ENCODE results near the gene TTC7B. TPM values are rescaled to one million over a fixed set of nuclear protein-coding genes. Genes with fewer than 3 reads are reported as not detected.
A peak's percentile ranks its signal among the peaks of the same experiment; 100 is the strongest.

The TTC7B gene
- total RNA-seq, 4 donors from 2014 or later = 19.1 to 87.6 (median 22.1) TPM

DNA sequence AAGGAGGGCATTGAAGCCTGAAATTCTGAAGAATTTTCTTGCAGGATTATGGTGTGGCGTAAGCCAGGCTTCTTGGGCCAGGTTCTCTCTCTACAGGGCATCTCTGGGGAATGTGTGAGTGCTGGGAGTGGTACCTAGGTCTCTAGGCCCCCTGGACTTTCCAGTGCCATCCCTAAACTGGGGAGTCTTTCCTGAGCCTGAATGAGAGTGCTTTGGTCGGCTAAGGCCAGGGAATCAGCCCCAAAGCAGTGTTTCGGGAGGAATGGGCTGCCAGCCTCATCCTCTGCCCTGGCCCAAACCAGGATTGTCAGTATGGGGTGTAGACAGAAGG is 325.5 kb downstream of the TTC7B start:
- intact Hi-C loops (cut with DNase I) = no loop called here
- WGBS, 2 donors = 75 to 86% methylated on average over 2 of the region's 3 CpGs

DNA sequence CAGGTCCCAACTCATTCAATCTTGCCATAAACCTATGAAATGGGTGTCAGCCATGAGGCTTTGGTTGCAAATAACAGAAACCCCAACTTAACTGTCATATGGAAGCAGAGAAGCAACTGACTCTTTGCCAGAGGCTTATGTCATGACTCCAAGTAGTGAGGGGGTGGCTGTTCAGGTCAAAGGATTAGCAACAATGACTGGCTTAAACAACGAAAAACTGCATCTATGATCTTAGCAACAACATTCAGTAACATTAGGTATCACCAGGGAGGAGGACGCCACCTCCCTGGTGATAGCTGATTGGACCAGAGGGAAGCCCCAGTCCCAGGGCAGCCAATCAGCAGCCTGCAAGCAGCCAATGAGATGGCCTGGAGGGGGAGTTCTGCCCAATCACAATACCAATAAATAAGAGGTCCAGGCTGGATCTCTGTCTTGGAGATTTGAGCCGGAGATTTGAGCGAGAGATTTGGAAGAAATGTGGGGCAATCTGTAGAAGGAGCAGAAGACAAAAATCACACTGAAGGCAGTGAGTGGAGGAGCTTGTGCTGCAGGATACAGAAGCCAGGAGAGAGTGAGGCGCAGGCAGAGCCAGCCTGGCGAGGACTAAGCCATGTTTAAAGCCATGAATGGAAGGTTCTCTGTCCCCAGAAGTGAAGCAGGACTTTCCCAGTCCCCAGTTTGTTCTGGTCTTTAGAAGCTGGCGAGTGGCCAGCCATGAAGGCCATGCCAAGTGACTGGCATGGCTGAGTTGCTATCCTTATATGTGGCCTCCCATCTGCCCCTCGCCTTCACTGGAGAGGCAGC is 326.1 kb downstream of the TTC7B start:
- 69 to 78% methylated on average over 7 to 8 of the region's 8 CpGs for WGBS, 2 donors
- H3K4me3 ChIP-seq (replicated peaks in 1 of 3) = no peak overlapping the region

More for the DNA sequence above, 325.5 kb downstream of the TTC7B start:
- H3K4me1 ChIP-seq = peaks cover 0 to 13% of the 10 kb centered on the region in 2 donors
- H3K9me3 ChIP-seq = no peaks in the 10 kb centered on the region
- H3K36me3 ChIP-seq = no peaks in the 10 kb centered on the region
- no peak overlapping the region for H3K27ac ChIP-seq
- TF ChIP-seq POLR2A (IDR thresholded peaks at IDR 0.05) = no peak
- TF ChIP-seq, protein P1, sequence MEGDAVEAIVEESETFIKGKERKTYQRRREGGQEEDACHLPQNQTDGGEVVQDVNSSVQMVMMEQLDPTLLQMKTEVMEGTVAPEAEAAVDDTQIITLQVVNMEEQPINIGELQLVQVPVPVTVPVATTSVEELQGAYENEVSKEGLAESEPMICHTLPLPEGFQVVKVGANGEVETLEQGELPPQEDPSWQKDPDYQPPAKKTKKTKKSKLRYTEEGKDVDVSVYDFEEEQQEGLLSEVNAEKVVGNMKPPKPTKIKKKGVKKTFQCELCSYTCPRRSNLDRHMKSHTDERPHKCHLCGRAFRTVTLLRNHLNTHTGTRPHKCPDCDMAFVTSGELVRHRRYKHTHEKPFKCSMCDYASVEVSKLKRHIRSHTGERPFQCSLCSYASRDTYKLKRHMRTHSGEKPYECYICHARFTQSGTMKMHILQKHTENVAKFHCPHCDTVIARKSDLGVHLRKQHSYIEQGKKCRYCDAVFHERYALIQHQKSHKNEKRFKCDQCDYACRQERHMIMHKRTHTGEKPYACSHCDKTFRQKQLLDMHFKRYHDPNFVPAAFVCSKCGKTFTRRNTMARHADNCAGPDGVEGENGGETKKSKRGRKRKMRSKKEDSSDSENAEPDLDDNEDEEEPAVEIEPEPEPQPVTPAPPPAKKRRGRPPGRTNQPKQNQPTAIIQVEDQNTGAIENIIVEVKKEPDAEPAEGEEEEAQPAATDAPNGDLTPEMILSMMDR (IDR thresholded peaks at IDR 0.05) = no peak
- H3K4me3 ChIP-seq (replicated peaks in 1 of 3) = no peak overlapping the region
- H3K27me3 ChIP-seq = no peaks in the 10 kb centered on the region
- DNase-seq = no peak

DNA sequence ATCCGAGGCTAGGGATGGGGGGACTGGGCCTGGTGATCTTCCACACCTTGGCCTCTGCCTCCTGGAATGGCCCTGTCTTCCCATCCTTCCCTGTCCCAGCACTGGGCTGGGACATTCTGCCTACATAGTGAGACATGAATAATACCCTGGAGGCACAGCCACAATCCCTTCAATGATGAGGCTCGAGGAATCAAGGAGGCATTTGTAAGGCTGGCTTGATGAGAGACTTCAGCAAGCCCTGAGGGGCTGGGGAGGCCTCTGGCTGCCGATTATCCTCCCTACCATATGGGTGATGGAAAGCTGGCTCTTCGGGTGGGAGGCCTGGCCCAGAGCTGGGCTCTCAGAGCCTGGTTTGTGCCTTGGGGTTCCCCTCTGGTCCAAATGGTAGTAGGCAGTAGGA is 326.9 kb downstream of the TTC7B start:
- TF ChIP-seq, protein P1 (IDR thresholded peaks at IDR 0.05) = no peak
- TF ChIP-seq POLR2A (IDR thresholded peaks at IDR 0.05) = no peak
- no peaks in the 10 kb centered on the region for H3K9me3 ChIP-seq
- H3K4me3 ChIP-seq (replicated peaks in 1 of 3) = no peak overlapping the region
- H3K27me3 ChIP-seq = no peaks in the 10 kb centered on the region
- no peaks in the 10 kb centered on the region for H3K36me3 ChIP-seq
- peaks cover 0 to 13% of the 10 kb centered on the region in 2 donors for H3K4me1 ChIP-seq
- intact Hi-C loops (cut with DNase I) = no loop called here
- 77 to 95% methylated on average over 4 of the region's 4 CpGs for WGBS, 2 donors
- H3K27ac ChIP-seq = no peak overlapping the region
- DNase-seq = no peak

More for the DNA sequence above, 326.1 kb downstream of the TTC7B start:
- intact Hi-C loops (cut with DNase I) = no loop called here
- no peak overlapping the region for H3K27ac ChIP-seq
- peak; percentile 69 to 74 for DNase-seq
- H3K27me3 ChIP-seq = no peaks in the 10 kb centered on the region
- H3K4me1 ChIP-seq = peaks cover 0 to 13% of the 10 kb centered on the region in 2 donors
- H3K36me3 ChIP-seq = no peaks in the 10 kb centered on the region
- no peak for TF ChIP-seq POLR2A (IDR thresholded peaks at IDR 0.05)
- TF ChIP-seq, protein P1 (IDR thresholded peaks at IDR 0.05) = no peak
- no peaks in the 10 kb centered on the region for H3K9me3 ChIP-seq

DNA sequence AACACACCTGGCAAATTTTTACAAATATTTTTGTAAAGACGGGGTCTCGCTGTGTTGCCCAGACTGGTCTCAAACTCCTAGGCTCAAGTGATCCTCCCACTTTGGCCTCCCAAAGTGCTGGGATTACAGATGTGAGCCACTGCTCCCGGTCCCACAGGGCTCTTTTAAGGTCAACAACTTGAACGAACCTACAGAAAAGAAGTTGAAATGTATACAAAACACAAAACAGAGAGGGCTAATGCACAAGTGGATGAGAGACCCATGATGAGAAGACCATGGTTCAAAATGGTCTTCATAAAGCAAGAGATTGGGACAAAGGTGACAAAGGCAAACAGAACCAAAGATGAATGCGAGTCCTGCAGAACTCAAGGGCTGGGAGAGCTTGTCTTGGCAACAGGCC is 328.0 kb downstream of the TTC7B start:
- Histone ChIP-seq H3K9me3 (no peaks in the 10 kb centered on the region), H3K4me3 (replicated peaks in 1 of 3) (no peak overlapping the region), H3K27ac (no peak overlapping the region), H3K36me3 (no peaks in the 10 kb centered on the region), H3K27me3 (no peaks in the 10 kb centered on the region), H3K4me1 (peaks cover 0 to 13% of the 10 kb centered on the region in 2 donors)
- WGBS, 2 donors = 83 to 87% methylated on average over 5 of the region's 5 CpGs
- intact Hi-C loops (cut with DNase I) = no loop called here
- TF ChIP-seq POLR2A (IDR thresholded peaks at IDR 0.05) = no peak
- no peak for DNase-seq

DNA sequence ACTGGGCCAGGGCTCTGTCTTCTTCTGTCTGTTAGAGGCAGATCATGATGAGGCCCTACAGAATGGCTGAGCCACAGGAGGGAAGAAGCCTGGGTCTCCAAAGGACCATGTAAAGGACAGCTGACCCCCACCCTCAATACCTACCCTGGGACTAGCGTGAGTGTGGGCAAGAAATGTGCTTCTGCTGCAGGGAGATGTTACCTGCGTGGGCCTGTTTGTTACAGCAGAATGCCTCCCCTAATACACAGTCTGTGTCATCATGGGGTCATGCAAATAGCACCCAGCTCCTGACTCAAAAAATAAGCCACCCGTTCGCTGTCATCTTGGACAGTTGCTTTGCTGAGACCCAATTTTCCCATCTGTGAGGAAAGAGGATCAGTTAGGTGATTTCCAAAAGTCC is 328.8 kb downstream of the TTC7B start:
- H3K4me3 ChIP-seq (replicated peaks in 1 of 3) = no peak overlapping the region
- H3K27me3 ChIP-seq = no peaks in the 10 kb centered on the region
- peaks cover 0 to 13% of the 10 kb centered on the region in 2 donors for H3K4me1 ChIP-seq
- intact Hi-C loops (cut with DNase I) = no loop called here
- 93 to 96% methylated on average over 4 of the region's 4 CpGs for WGBS, 2 donors
- no peak overlapping the region for H3K27ac ChIP-seq
- no peaks in the 10 kb centered on the region for H3K36me3 ChIP-seq
- no peak for TF ChIP-seq POLR2A (IDR thresholded peaks at IDR 0.05)
- TF ChIP-seq, protein P1 (IDR thresholded peaks at IDR 0.05) = no peak
- DNase-seq = no peak
- H3K9me3 ChIP-seq = no peaks in the 10 kb centered on the region
